SU-DHL-6 (cell line): ENCODE measurements around the gene CABCOCO1.
"Not testable (repeated sequence)": the region's sequence is repeated elsewhere in the genome, so short reads cannot be mapped to it uniquely, and the experiment has no call there.

ENCODE experiments used
- H2AFZ ChIP-seq: fragments of 200-600 bp; sonication (generic); 2 replicates; pipeline ENCODE4 v1.6.1; 2014; ENCODE audit warnings: low read depth, mild to moderate bottlenecking, moderate library complexity, mixed read lengths, antibody characterized with exemption, low read length; ENCODE audit not compliant: severe bottlenecking
- H3F3A ChIP-seq: fragments of 200-600 bp; shearing (Covaris generic); 2 replicates; pipeline ENCODE4 v1.6.0; 2016; ENCODE audit warnings: antibody characterized with exemption, mild to moderate bottlenecking; ENCODE audit not compliant: insufficient read depth
- H3K27ac ChIP-seq: fragments of 200-600 bp; sonication (generic); 2 replicates; pipeline ENCODE4 v1.5.1; 2016; ENCODE audit warnings: low read depth, mild to moderate bottlenecking, low read length, moderate library complexity, mixed read lengths
- H3K27me3 ChIP-seq: fragments of 200-600 bp; sonication (generic), shearing (Covaris generic); 2 replicates; pipeline ENCODE4 v1.6.0; 2014; ENCODE audit warnings: mild to moderate bottlenecking, low read length
- H3K36me3 ChIP-seq: fragments of 200-600 bp; sonication (generic); 2 replicates; pipeline ENCODE4 v1.6.1; 2014; ENCODE audit warnings: mild to moderate bottlenecking, low read length, mixed read lengths
- H3K4me2 ChIP-seq: fragments of 300-600, 200-600 bp; shearing (Covaris generic), sonication (generic); 2 replicates; pipeline ENCODE4 v1.6.0; 2014; ENCODE audit warnings: low read length, low read depth, mild to moderate bottlenecking; ENCODE audit not compliant: poor library complexity, severe bottlenecking
- H3K4me3 ChIP-seq: fragments of 200-600 bp; sonication (generic); 2 replicates; pipeline ENCODE4 v1.5.1; 2014; ENCODE audit warnings: antibody characterized with exemption, low read length, mild to moderate bottlenecking, mixed read lengths; ENCODE audit not compliant: insufficient read depth, poor library complexity, severe bottlenecking
- H3K79me2 ChIP-seq: fragments of 200-600 bp; sonication (generic); 2 replicates; pipeline ENCODE4 v1.6.1; 2014; ENCODE audit warnings: mild to moderate bottlenecking, low read length, moderate library complexity; ENCODE audit not compliant: insufficient read depth
- H3K9ac ChIP-seq: fragments of 200-600 bp; sonication (generic); 2 replicates; pipeline ENCODE4 v1.7.0; 2014; ENCODE audit warnings: mild to moderate bottlenecking, low read length
- H3K9me2 ChIP-seq: fragments of 200-600 bp; sonication (generic); replicated peaks from 2 replicates; pipeline ENCODE4 v1.6.1; 2014; ENCODE audit warnings: low read length; ENCODE audit not compliant: insufficient read depth
- H3K9me3 ChIP-seq: fragments of 200-600 bp; sonication (generic); 2 replicates; pipeline ENCODE4 v1.6.1; 2014; ENCODE audit warnings: low read length, mixed read lengths; ENCODE audit not compliant: insufficient read depth
- H4K20me1 ChIP-seq: fragments of 200-600 bp; sonication (generic); 2 replicates; pipeline ENCODE4 v1.6.1; 2014; ENCODE audit warnings: low read depth, mild to moderate bottlenecking, antibody characterized with exemption, low read length, moderate library complexity, mixed read lengths
- CTCF ChIP-seq: fragments of 200-600 bp; sonication (generic); IDR thresholded peaks from one replicate; pipeline ENCODE4 v1.5.1; 2017; ENCODE audit warnings: antibody characterized with exemption, mild to moderate bottlenecking, low read length, moderate library complexity; ENCODE audit not compliant: insufficient read depth, poor library complexity, severe bottlenecking
- EZH2phosphoT487 ChIP-seq: fragments of 200-600 bp; sonication (generic), shearing (Covaris generic); conservative IDR thresholded peaks from 2 replicates; pipeline ENCODE4 v1.6.1; 2018; ENCODE audit warnings: mild to moderate bottlenecking, antibody characterized with exemption, low read length, moderate library complexity, mixed read lengths

CABCOCO1 gene

GRCh38 chr10:61702584-61702983 lies 39.9 kb downstream of the CABCOCO1 start:
- Histone ChIP-seq H3K9me2 (no peaks in the 10 kb centered on the region), H3K9ac (no peak overlapping the region), H3K4me3 (no peak overlapping the region), H3K27ac (no peak overlapping the region), H3K36me3 (no peaks in the 10 kb centered on the region), H3F3A (no peaks in the 10 kb centered on the region), H3K4me2 (no peak overlapping the region), H3K27me3 (no peaks in the 10 kb centered on the region), H4K20me1 (no peaks in the 10 kb centered on the region), H3K9me3 (no peaks in the 10 kb centered on the region), H2AFZ (no peak overlapping the region), H3K79me2 (no peaks in the 10 kb centered on the region)
- TF ChIP-seq EZH2phosphoT487 (no peak), CTCF (no peak)

DNA sequence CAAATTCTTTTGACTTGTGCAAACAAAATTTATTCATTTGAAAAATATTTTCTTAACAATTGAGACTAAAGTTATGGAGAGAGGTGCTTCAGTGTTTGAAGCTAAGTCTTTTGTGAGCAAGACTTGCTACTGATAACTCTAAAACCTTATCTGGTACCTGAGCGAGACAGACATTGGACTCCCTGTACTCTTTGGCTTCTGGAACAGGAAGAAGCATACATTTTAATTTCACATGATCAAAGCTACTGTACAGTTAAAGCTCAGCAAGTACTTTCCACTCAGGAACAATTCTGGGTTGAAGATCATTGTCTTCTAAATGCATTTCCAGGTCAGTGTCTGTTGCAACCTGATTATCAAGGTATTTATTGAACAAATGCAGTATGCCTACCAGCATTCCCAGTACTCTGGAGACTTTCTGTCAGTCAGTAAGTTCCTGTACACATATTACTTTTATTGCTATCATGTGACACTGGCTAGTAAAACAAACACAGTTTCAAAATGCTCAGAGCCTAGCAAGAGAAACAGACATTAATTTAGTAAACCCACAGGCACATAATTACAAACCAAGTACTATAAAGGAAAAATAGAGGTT lies 42.4 kb downstream of the CABCOCO1 start:
- Histone ChIP-seq H2AFZ (no peak overlapping the region), H3K79me2 (no peaks in the 10 kb centered on the region), H3K9me3 (no peaks in the 10 kb centered on the region), H3K9ac (no peak overlapping the region), H3K27ac (no peak overlapping the region), H3F3A (no peaks in the 10 kb centered on the region), H4K20me1 (no peaks in the 10 kb centered on the region), H3K9me2 (no peaks in the 10 kb centered on the region), H3K4me2 (no peak overlapping the region), H3K36me3 (no peaks in the 10 kb centered on the region), H3K27me3 (no peaks in the 10 kb centered on the region), H3K4me3 (no peak overlapping the region)
- TF ChIP-seq EZH2phosphoT487, result no peak
- no peak for TF ChIP-seq CTCF

- Histone ChIP-seq H3K27ac (no peak overlapping the region), H3K27me3 (no peaks in the 10 kb centered on the region), H3F3A (no peaks in the 10 kb centered on the region), H3K4me2 (no peak overlapping the region), H3K9me3 (no peaks in the 10 kb centered on the region), H3K9me2 (no peaks in the 10 kb centered on the region), H3K79me2 (no peaks in the 10 kb centered on the region), H3K36me3 (no peaks in the 10 kb centered on the region), H3K4me3 (no peak overlapping the region), H2AFZ (no peak overlapping the region), H4K20me1 (no peaks in the 10 kb centered on the region), H3K9ac (no peak overlapping the region)
- TF ChIP-seq EZH2phosphoT487, result no peak
- TF ChIP-seq CTCF, result no peak
Measured at GRCh38 chr10:61708846-61709245, 46.1 kb downstream of the CABCOCO1 start.

GRCh38 chr10:61712105-61712504 lies 49.4 kb downstream of the CABCOCO1 start:
- H3K4me2 ChIP-seq, H3K9ac ChIP-seq, H2AFZ ChIP-seq, H4K20me1 ChIP-seq, H3K4me3 ChIP-seq, H3K27ac ChIP-seq, H3K27me3 ChIP-seq, H3K9me3 ChIP-seq, H3K36me3 ChIP-seq, H3K9me2 ChIP-seq, H3K79me2 ChIP-seq, H3F3A ChIP-seq: not testable (repeated sequence)

GRCh38 chr10:61719475-61719874 lies 56.7 kb downstream of the CABCOCO1 start:
- not testable (repeated sequence) for H3F3A ChIP-seq, H3K4me3 ChIP-seq, H3K4me2 ChIP-seq, H3K79me2 ChIP-seq, H3K9ac ChIP-seq, H3K36me3 ChIP-seq, H2AFZ ChIP-seq, H3K27me3 ChIP-seq, H3K27ac ChIP-seq, H3K9me2 ChIP-seq, H3K9me3 ChIP-seq, H4K20me1 ChIP-seq
